Spinal cord (tissue), 10 donors: ENCODE results near the gene ZBTB22. TPM values are rescaled to one million over a fixed set of nuclear protein-coding genes. Genes with fewer than 3 reads are reported as not detected.
A peak's percentile ranks its signal among the peaks of the same experiment; 100 is the strongest.

ENCODE experiments used
- DNase-seq, 6 donors: peaks; one replicate each; pipeline versions ENCODE4 v3.0.0 to v3.0.0-alpha.2; 2013 to 2015; ENCODE audit warnings: low spot score in 6 of 6, low read depth in 4 of 6
- H3K27ac ChIP-seq: one replicate; pipeline ENCODE4 v1.5.1; 2013; ENCODE audit warnings: low read depth, low read length, control low read depth
- H3K27me3 ChIP-seq: one replicate; pipeline ENCODE4 v1.6.1; 2013; ENCODE audit warnings: low read length; ENCODE audit not compliant: control insufficient read depth, insufficient read depth
- H3K36me3 ChIP-seq: one replicate; pipeline ENCODE4 v1.6.1; 2013; ENCODE audit warnings: low read length; ENCODE audit not compliant: control insufficient read depth, insufficient read depth
- H3K4me1 ChIP-seq: one replicate; pipeline ENCODE4 v1.6.1; 2013; ENCODE audit warnings: low read length; ENCODE audit not compliant: control insufficient read depth, insufficient read depth
- H3K4me3 ChIP-seq: one replicate; pipeline ENCODE4 v1.5.1; 2013; ENCODE audit warnings: low read depth, low read length, control low read depth
- H3K9me3 ChIP-seq: one replicate; pipeline ENCODE4 v1.6.1; 2013; ENCODE audit warnings: low read length; ENCODE audit not compliant: control insufficient read depth, insufficient read depth
- WGBS: methylation state at CpG from one replicate; pipeline ENCODE4 v1.1.5; 2013; ENCODE audit warnings: missing lambda C conversion rate; ENCODE audit not compliant: insufficient coverage; 5-methylcytosine and 5-hydroxymethylcytosine counted together
- polyA plus RNA-seq, 2 donors: library from polyadenylated mRNA; unstranded; fragments of 120-200 nt; gene quantifications; one replicate each; pipeline ENCODE4 v1.2.1, GENCODE V29; 2013; ENCODE audit not compliant: insufficient read length in 2 of 2
- total RNA-seq, 2 donors: library from RNA; depleted of rRNA in 1 of 2; stranded (reverse); fragments of 120-200 nt in 1 of 2; fragments of >200 nt in 1 of 2; gene quantifications; one replicate each; pipeline versions ENCODE4 v1.2.3 to v1.2.4, GENCODE V29; 2013 to 2014
- donor health status: healthy.

ZBTB22 gene
- total and polyA plus RNA-seq, 4 donors = 16.4 to 26.8 (median 25.4) TPM

DNA sequence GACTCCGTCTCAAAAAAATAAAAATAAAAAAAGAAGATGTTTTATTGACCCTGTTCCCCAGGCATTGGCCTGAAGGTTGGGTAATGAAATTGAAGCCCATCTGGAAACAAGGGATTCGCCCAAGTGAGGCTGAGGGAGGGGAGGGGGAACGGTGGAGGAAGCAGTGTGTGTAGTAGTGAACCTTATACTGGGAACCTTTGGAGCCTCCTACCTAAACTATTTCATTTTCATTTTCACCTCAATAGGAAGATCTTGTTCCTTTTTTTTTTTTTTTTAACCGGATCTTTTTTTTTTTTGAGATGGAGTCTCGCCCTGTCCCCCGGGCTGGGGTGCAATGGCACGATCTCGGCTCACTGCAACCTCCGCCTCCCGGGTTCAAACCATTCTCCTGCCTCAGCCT, 13.2 kb upstream of the ZBTB22 start:
- Histone ChIP-seq H3K4me3 (no peak overlapping the region), H3K27ac (no peak overlapping the region), H3K4me1 (no peaks in the 10 kb centered on the region), H3K36me3 (no peaks in the 10 kb centered on the region), H3K9me3 (no peaks in the 10 kb centered on the region), H3K27me3 (no peaks in the 10 kb centered on the region)
- no peak for DNase-seq
- 94% methylated on average over 7 of the region's 10 CpGs for WGBS

DNA sequence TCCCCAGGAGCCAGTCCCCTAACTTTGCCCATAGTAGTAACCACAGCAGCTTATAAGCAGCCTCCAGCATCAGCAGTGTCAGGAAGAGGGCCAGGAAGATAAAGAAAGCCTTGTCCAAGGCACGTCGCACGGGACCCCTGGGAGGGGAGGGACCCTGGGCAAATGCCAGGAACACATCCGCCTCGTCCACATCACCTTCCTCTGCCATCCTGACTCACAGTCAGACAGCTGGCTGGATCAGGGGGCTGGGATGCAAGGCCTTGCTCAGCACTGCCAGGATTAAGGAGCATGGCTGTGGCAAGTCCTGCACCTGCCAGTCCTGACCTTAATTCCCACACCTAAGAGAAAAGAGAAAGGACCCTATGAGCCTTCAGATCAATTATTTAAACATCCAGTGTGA, 11.5 kb upstream of the ZBTB22 start:
- Histone ChIP-seq H3K4me3 (no peak overlapping the region), H3K36me3 (no peaks in the 10 kb centered on the region), H3K27me3 (no peaks in the 10 kb centered on the region), H3K9me3 (no peaks in the 10 kb centered on the region), H3K4me1 (no peaks in the 10 kb centered on the region), H3K27ac (no peak overlapping the region)
- DNase-seq = no peak
- WGBS = no CpG with 5 or more reads among the region's 5 CpGs

GRCh38 chr6:33324125-33324524, 6.6 kb upstream of the ZBTB22 start:
- no CpG with 5 or more reads among the region's 7 CpGs for WGBS
- H3K36me3 ChIP-seq = peaks cover 25% of the 10 kb centered on the region
- no peak overlapping the region for H3K27ac ChIP-seq
- H3K4me1 ChIP-seq = peaks cover 29% of the 10 kb centered on the region
- H3K27me3 ChIP-seq = no peaks in the 10 kb centered on the region
- H3K9me3 ChIP-seq = no peaks in the 10 kb centered on the region
- peak overlapping the region; percentile 82 for H3K4me3 ChIP-seq
- peak in 1 of 6 donors; percentile 24 for DNase-seq

- H3K9me3 ChIP-seq = no peaks in the 10 kb centered on the region
- peak overlapping the region; percentile 94 for H3K27ac ChIP-seq
- peak overlapping the region; percentile 82 for H3K4me3 ChIP-seq
- 0% methylated on average over 5 of the region's 12 CpGs for WGBS
- H3K4me1 ChIP-seq = peaks cover 34% of the 10 kb centered on the region
- DNase-seq = no peak
- H3K27me3 ChIP-seq = no peaks in the 10 kb centered on the region
- peaks cover 30% of the 10 kb centered on the region for H3K36me3 ChIP-seq
These were observed 6.0 kb upstream of the ZBTB22 start for GRCh38 chr6:33323623-33323948.

- no peaks in the 10 kb centered on the region for H3K9me3 ChIP-seq
- 84% methylated on average over 9 of the region's 9 CpGs for WGBS
- no peak overlapping the region for H3K4me3 ChIP-seq
- H3K4me1 ChIP-seq = peaks cover 50% of the 10 kb centered on the region
- H3K36me3 ChIP-seq = peaks cover 36% of the 10 kb centered on the region
- H3K27ac ChIP-seq = no peak overlapping the region
- no peaks in the 10 kb centered on the region for H3K27me3 ChIP-seq
- no peak for DNase-seq
These were observed 3.7 kb upstream of the ZBTB22 start for GRCh38 chr6:33321227-33321626.

GRCh38 chr6:33320315-33321181, 3.0 kb upstream of the ZBTB22 start:
- Histone ChIP-seq H3K4me1 (peaks cover 52% of the 10 kb centered on the region), H3K9me3 (no peaks in the 10 kb centered on the region), H3K4me3 (no peak overlapping the region), H3K27ac (no peak overlapping the region), H3K36me3 (peaks cover 43% of the 10 kb centered on the region), H3K27me3 (no peaks in the 10 kb centered on the region)
- DNase-seq = no peak
- WGBS = 91% methylated on average over 30 of the region's 32 CpGs

DNA sequence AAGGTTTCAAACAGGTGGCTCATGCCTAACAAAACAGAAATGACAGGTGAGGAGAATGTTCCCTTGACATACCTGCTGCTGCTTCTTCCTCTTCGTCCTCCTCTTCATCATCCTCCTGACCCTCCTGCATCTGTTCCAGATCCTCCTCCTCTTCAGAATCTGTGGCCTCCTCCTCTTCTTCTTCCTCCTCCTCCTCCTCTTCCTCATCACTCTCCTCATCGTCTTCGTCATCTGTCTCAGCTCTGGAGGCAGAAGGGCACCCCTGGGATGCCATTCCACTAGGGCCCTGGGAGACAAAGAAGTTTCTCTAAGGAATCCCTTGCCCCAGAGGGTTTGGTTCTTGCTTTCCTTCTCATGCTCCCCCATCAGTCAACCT, 2.4 kb upstream of the ZBTB22 start:
- H3K4me3 ChIP-seq = no peak overlapping the region
- no peak for DNase-seq
- H3K27me3 ChIP-seq = no peaks in the 10 kb centered on the region
- no peak overlapping the region for H3K27ac ChIP-seq
- peaks cover 48% of the 10 kb centered on the region for H3K36me3 ChIP-seq
- peaks cover 57% of the 10 kb centered on the region for H3K4me1 ChIP-seq
- WGBS = 94% methylated on average over 3 of the region's 3 CpGs
- H3K9me3 ChIP-seq = no peaks in the 10 kb centered on the region

- DNase-seq = no peak
- Histone ChIP-seq H3K27ac (peak overlapping the region; percentile 85), H3K27me3 (no peaks in the 10 kb centered on the region), H3K36me3 (peaks cover 50% of the 10 kb centered on the region), H3K4me3 (peak overlapping the region; percentile 56), H3K9me3 (no peaks in the 10 kb centered on the region), H3K4me1 (peaks cover 64% of the 10 kb centered on the region)
- WGBS = 69% methylated on average over 3 of the region's 8 CpGs
These were observed 1.0 kb upstream of the ZBTB22 start for GRCh38 chr6:33318426-33319073.

GRCh38 chr6:33317419-33317668, 200 bp downstream of the ZBTB22 start:
- 0% methylated on average over 4 of the region's 27 CpGs for WGBS
- H3K27me3 ChIP-seq = no peaks in the 10 kb centered on the region
- peak overlapping the region; percentile 56 for H3K4me3 ChIP-seq
- peaks cover 50% of the 10 kb centered on the region for H3K36me3 ChIP-seq
- peak overlapping the region; percentile 85 for H3K27ac ChIP-seq
- no peaks in the 10 kb centered on the region for H3K9me3 ChIP-seq
- DNase-seq = no peak
- peaks cover 73% of the 10 kb centered on the region for H3K4me1 ChIP-seq
